Uterus (tissue), 2 donors: ENCODE results near the gene C17orf114.

Experiments
- POLR2A ChIP-seq, 2 donors: fragments of 450-650 bp; IDR thresholded peaks; one replicate each; pipeline ENCODE4 v1.6.1; 2016; ENCODE audit warnings: antibody characterized with exemption in 2 of 2, mild to moderate bottlenecking in 1 of 2, moderate library complexity in 1 of 2
- TF ChIP-seq, protein P1 (sequence below), 4 experiments: fragments of 200-600 bp in 2 of 4; fragments of 450-650 bp in 2 of 4; sonication (generic) in 2 of 4; IDR thresholded peaks; one replicate each; pipeline ENCODE4 v1.5.1; 2016 to 2019; ENCODE audit warnings: antibody characterized with exemption in 4 of 4, mild to moderate bottlenecking in 2 of 4, moderate library complexity in 1 of 4

DNA sequence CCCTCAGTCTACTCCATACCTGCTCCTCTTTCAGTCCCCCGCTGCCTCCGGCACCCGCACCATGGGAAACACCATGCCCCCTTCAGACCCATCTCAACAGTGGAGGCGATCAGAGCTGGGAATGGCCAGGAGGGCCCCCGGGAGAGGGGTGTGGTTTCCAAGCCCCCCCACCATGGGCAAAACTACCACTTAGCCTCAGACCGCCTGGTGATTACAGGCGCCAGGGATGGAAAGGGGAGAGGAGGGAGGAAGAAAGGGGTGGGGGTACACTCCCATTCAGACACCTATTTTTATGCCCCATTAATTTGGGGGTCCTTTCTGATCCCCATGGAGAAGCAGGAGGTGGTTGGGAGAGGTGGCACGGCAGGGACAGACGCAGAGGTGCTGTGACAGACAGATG, at the start of gene C17orf114:
- TF ChIP-seq, protein P1, sequence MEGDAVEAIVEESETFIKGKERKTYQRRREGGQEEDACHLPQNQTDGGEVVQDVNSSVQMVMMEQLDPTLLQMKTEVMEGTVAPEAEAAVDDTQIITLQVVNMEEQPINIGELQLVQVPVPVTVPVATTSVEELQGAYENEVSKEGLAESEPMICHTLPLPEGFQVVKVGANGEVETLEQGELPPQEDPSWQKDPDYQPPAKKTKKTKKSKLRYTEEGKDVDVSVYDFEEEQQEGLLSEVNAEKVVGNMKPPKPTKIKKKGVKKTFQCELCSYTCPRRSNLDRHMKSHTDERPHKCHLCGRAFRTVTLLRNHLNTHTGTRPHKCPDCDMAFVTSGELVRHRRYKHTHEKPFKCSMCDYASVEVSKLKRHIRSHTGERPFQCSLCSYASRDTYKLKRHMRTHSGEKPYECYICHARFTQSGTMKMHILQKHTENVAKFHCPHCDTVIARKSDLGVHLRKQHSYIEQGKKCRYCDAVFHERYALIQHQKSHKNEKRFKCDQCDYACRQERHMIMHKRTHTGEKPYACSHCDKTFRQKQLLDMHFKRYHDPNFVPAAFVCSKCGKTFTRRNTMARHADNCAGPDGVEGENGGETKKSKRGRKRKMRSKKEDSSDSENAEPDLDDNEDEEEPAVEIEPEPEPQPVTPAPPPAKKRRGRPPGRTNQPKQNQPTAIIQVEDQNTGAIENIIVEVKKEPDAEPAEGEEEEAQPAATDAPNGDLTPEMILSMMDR (IDR thresholded peaks at IDR 0.05): no peak
- TF ChIP-seq POLR2A (IDR thresholded peaks at IDR 0.05): no peak
